IMR-90 (cell line): ENCODE measurements around the gene SLC66A1. TPM values are rescaled to one million over a fixed set of nuclear protein-coding genes. Genes with fewer than 3 reads are reported as not detected.

Source experiments
- ATAC-seq: fragments of 200-7000 bp; cut with Tn5 transposase; 2 replicates; pipeline ENCODE4 v1.9.1; 2020; ENCODE audit warnings: low read depth, mild to moderate bottlenecking, moderate library complexity
- BruUV-seq: library from RNA; stranded (reverse); fragments of 400-500 nt; replicated peaks from 2 replicates; lab custom pipeline; 2021; lab: Mats Ljungman, UMichigan
- CTCF ChIA-PET: fragments of 300-600 bp; formaldehyde crosslinking; extraction: SDS; loops from one replicate; lab custom pipeline; 2021; ENCODE audit warnings: antibody characterized with exemption; lab: Yijun Ruan, JAX
- POLR2A ChIA-PET: fragments of 300-600 bp; sonication (Branson Sonifier 250); formaldehyde crosslinking; loops from one replicate; lab custom pipeline; 2022; ENCODE audit warnings: antibody characterized with exemption; ENCODE audit not compliant: unreplicated experiment; lab: Charles Lee
- DNase-seq: peaks from one replicate; pipeline ENCODE4 v3.0.0; 2013
- H2AFZ ChIP-seq: replicated peaks from 2 replicates; pipeline ENCODE3; 2013; ENCODE audit warnings: low read length, mild to moderate bottlenecking; ENCODE audit not compliant: poor library complexity
- H2AK5ac ChIP-seq: 2 replicates; pipeline ENCODE4 v1.6.1; 2013; ENCODE audit warnings: low read depth, low read length, inconsistent platforms
- H2AK9ac ChIP-seq: replicated peaks from 2 replicates; pipeline ENCODE3; 2013; ENCODE audit warnings: mild to moderate bottlenecking, low read depth, low read length, moderate library complexity; ENCODE audit not compliant: poor library complexity
- H2BK120ac ChIP-seq: 2 replicates; pipeline ENCODE4 v1.6.1; 2013; ENCODE audit warnings: low read depth, low read length, inconsistent platforms
- H2BK15ac ChIP-seq: 3 replicates; pipeline ENCODE4 v1.6.1; 2013; ENCODE audit warnings: low read depth, low read length, inconsistent platforms
- H2BK20ac ChIP-seq: 2 replicates; pipeline ENCODE4 v1.6.1; 2013; ENCODE audit warnings: low read depth, mild to moderate bottlenecking, inconsistent platforms, low read length, moderate library complexity
- H2BK5ac ChIP-seq: 2 replicates; pipeline ENCODE4 v1.6.1; 2013; ENCODE audit warnings: mild to moderate bottlenecking, low read depth, low read length, inconsistent platforms; ENCODE audit not compliant: poor library complexity, severe bottlenecking
- H3K14ac ChIP-seq: replicated peaks from 2 replicates; pipeline ENCODE4 v1.6.1; 2013; ENCODE audit warnings: low read depth, low read length, inconsistent platforms
- H3K18ac ChIP-seq: 2 replicates; pipeline ENCODE4 v1.6.1; 2013; ENCODE audit warnings: low read depth, low read length, control low read depth
- H3K23ac ChIP-seq: 2 replicates; pipeline ENCODE4 v1.6.1; 2013; ENCODE audit warnings: low read depth, low read length, inconsistent platforms
- H3K27ac ChIP-seq: 2 replicates; pipeline ENCODE4 v1.5.1; 2013; ENCODE audit warnings: mild to moderate bottlenecking, control low read depth, low read length; ENCODE audit not compliant: insufficient read depth
- H3K27me3 ChIP-seq: 2 replicates; pipeline ENCODE4 v1.6.1; 2013; ENCODE audit warnings: low read length; ENCODE audit not compliant: control insufficient read depth, insufficient read depth
- H3K36me3 ChIP-seq: 2 replicates; pipeline ENCODE4 v1.6.1; 2013; ENCODE audit warnings: low read length, mixed read lengths; ENCODE audit not compliant: control insufficient read depth, insufficient read depth
- H3K4ac ChIP-seq: 2 replicates; pipeline ENCODE4 v1.6.1; 2013; ENCODE audit warnings: low read depth, low read length, inconsistent platforms
- H3K4me1 ChIP-seq: 2 replicates; pipeline ENCODE4 v1.6.1; 2013; ENCODE audit warnings: low read length, mixed read lengths; ENCODE audit not compliant: control insufficient read depth, insufficient read depth
- H3K4me2 ChIP-seq: 2 replicates; pipeline ENCODE4 v1.6.1; 2013; ENCODE audit warnings: low read depth, mild to moderate bottlenecking, control low read depth, low read length, moderate library complexity
- H3K4me3 ChIP-seq: 2 replicates; pipeline ENCODE4 v1.5.1; 2013; ENCODE audit warnings: low read depth, mild to moderate bottlenecking, control low read depth, low read length, moderate library complexity; ENCODE audit not compliant: insufficient read depth
- H3K56ac ChIP-seq: 2 replicates; pipeline ENCODE4 v1.6.1; 2013; ENCODE audit warnings: low read length, inconsistent platforms; ENCODE audit not compliant: insufficient read depth; ENCODE audit errors: extremely low read depth
- H3K79me1 ChIP-seq, 2 experiments: 2 replicates each; pipeline ENCODE4 v1.6.1; 2013; ENCODE audit warnings: low read length in 2 of 2, inconsistent platforms in 1 of 2, low read depth in 1 of 2
- H3K9ac ChIP-seq: 2 replicates; pipeline ENCODE4 v1.6.1; 2013; ENCODE audit warnings: low read depth, low read length, control low read depth
- H3K9me1 ChIP-seq: 2 replicates; pipeline ENCODE4 v1.6.1; 2013; ENCODE audit warnings: low read length, inconsistent platforms; ENCODE audit not compliant: insufficient read depth
- H3K9me3 ChIP-seq: 2 replicates; pipeline ENCODE4 v1.6.1; 2013; ENCODE audit warnings: low read length; ENCODE audit not compliant: control insufficient read depth, insufficient read depth
- H4K20me1 ChIP-seq: 2 replicates; pipeline ENCODE4 v1.6.1; 2013; ENCODE audit warnings: low read length, inconsistent platforms; ENCODE audit not compliant: insufficient read depth
- H4K5ac ChIP-seq: 2 replicates; pipeline ENCODE4 v1.6.1; 2013; ENCODE audit warnings: mild to moderate bottlenecking, low read depth, low read length, control low read depth
- H4K8ac ChIP-seq, 2 experiments: 2 replicates each; pipeline ENCODE4 v1.6.1; 2013; ENCODE audit warnings: low read depth in 2 of 2, low read length in 2 of 2, control low read depth in 1 of 2, inconsistent platforms in 1 of 2
- H4K91ac ChIP-seq: 2 replicates; pipeline ENCODE4 v1.6.1; 2013; ENCODE audit warnings: low read depth, low read length, inconsistent platforms; ENCODE audit not compliant: insufficient read depth
- BHLHE40 ChIP-seq: fragments of 150-350 bp; IDR thresholded peaks from 2 replicates; pipeline ENCODE4 v1.6.1; 2016; ENCODE audit warnings: mild to moderate bottlenecking, low read depth, low read length
- CEBPB ChIP-seq: IDR thresholded peaks from 2 replicates; pipeline ENCODE4 v1.6.1; 2012; ENCODE audit warnings: low read depth, low read length, improper control_type of control experiment
- CHD1 ChIP-seq: IDR thresholded peaks from 2 replicates; pipeline ENCODE4 v1.6.1; 2012; ENCODE audit warnings: low read depth, low read length, improper control_type of control experiment
- FOS ChIP-seq: fragments of 150-350 bp; IDR thresholded peaks from 2 replicates; pipeline ENCODE4 v1.6.1; 2016; ENCODE audit warnings: low read depth, low read length
- MXI1 ChIP-seq: IDR thresholded peaks from 2 replicates; pipeline ENCODE4 v1.6.1; 2012; ENCODE audit warnings: low read depth, mild to moderate bottlenecking, low read length, moderate library complexity, borderline replicate concordance
- NFE2L2 ChIP-seq: fragments of 150-350 bp; IDR thresholded peaks from 2 replicates; pipeline ENCODE4 v1.6.1; 2016; ENCODE audit warnings: low read depth, mild to moderate bottlenecking, low read length
- POLR2A ChIP-seq: IDR thresholded peaks from 2 replicates; pipeline ENCODE4 v1.6.1; 2012; ENCODE audit warnings: mild to moderate bottlenecking, low read depth, low read length
- RAD21 ChIP-seq: IDR thresholded peaks from 2 replicates; pipeline ENCODE4 v1.6.1; 2012; ENCODE audit warnings: low read length, improper control_type of control experiment
- RFX5 ChIP-seq: IDR thresholded peaks from 2 replicates; pipeline ENCODE4 v1.8.0; 2012; ENCODE audit warnings: low read depth, mild to moderate bottlenecking, low read length, moderate library complexity
- WGBS, 2 experiments: methylation state at CpG; one replicate each; pipeline versions ENCODE4 v1.1.5 to v1.1.7; 2013; ENCODE audit warnings: missing lambda C conversion rate in 2 of 2; ENCODE audit not compliant: insufficient read length in 1 of 2; ENCODE audit errors: extremely low coverage in 2 of 2; 5-methylcytosine and 5-hydroxymethylcytosine counted together
- dilution Hi-C: fragments of 300-500 bp; cut with HindIII; formaldehyde crosslinking; loops from one replicate; pipeline ENCODE4 v1.14.3; 2018; ENCODE audit warnings: low sequenced_read_pairs; ENCODE audit not compliant: unreplicated experiment
- in situ Hi-C: fragments of 300-500 bp; cut with MboI; formaldehyde crosslinking; loops from 3 replicates; pipeline ENCODE4 v1.14.3; 2019; ENCODE audit warnings: low sequenced_read_pairs, inconsistent platforms, mixed read lengths
- intact Hi-C: fragments of 100-400 bp; cut with micrococcal nuclease; formaldehyde crosslinking; loops from 2 replicates; pipeline ENCODE4 v1.10.0; 2022
- polyA plus RNA-seq, 3 experiments: library from polyadenylated mRNA; depleted of rRNA; stranded (reverse); fragments of >200 nt; gene quantifications; 2 replicates each; pipeline ENCODE4 v1.2.3, GENCODE V29; 2012; ENCODE audit warnings: low replicate concordance in 1 of 3
- total RNA-seq: library from RNA; depleted of rRNA; stranded (reverse); fragments of >200 nt; gene quantifications from 2 replicates; pipeline ENCODE4 v1.2.3, GENCODE V29; 2012
- TF ChIP-seq, protein P1 (sequence below): conservative IDR thresholded peaks from 2 replicates; pipeline ENCODE4 v1.5.1; 2012; ENCODE audit warnings: mild to moderate bottlenecking, low read depth, low read length, improper control_type of control experiment
- TF ChIP-seq, protein P2 (sequence below): fragments of 150-350 bp; IDR thresholded peaks from 2 replicates; pipeline ENCODE4 v1.6.1; 2016; ENCODE audit warnings: low read depth, mild to moderate bottlenecking, low read length, moderate library complexity, borderline replicate concordance
- TF ChIP-seq, protein P3 (sequence below): fragments of 150-350 bp; IDR thresholded peaks from 2 replicates; pipeline ENCODE4 v1.6.1; 2017; ENCODE audit warnings: mild to moderate bottlenecking, antibody characterized with exemption, low read length, low read depth

SLC66A1 gene
- total and polyA plus RNA-seq, 2 of the 4 experiments (the other 2 are of a cell fraction): 6.8 to 18.9 TPM

DNA sequence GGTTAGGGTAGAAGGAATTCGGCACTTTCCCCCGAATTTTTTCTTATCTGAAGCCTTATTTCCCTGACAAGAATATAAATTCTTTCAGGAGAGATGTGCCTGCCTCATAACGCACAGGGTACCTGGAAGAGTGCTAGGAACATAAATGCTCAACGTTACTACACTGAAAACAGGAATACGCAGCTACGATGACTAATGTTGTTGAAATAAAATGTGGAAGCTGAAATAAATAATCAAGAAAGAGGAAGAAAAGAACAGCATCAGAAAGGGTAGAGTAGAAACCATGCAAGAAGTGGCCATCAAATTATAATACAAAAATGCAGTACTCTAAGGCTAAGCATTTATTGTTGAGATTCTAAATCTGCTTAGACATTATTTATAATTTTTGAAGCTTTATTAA lies 33.9 kb downstream of the SLC66A1 start:
- POLR2A ChIA-PET: interaction anchor here (0.5 to 0.6 kb wide), 4 partner anchors 10 to 295 kb away, joined by 3 to 5 read pairs (median 4); no protein-coding TSS in a partner anchor
- dilution Hi-C loops: no loop called here
- in situ Hi-C loops: no loop called here
- no peak for ATAC-seq
- Histone ChIP-seq H3K14ac (no peak overlapping the region), H3K79me1 (peaks cover 18 to 52% of the 10 kb centered on the region in 2 experiments), H3K4me3 (no peak overlapping the region), H3K9ac (no peak overlapping the region), H3K23ac (no peak overlapping the region), H2AFZ (no peak overlapping the region), H3K18ac (no peak overlapping the region), H3K27me3 (no peaks in the 10 kb centered on the region), H2BK20ac (no peak overlapping the region), H4K8ac (no peak overlapping the region), H2AK9ac (no peak overlapping the region), H3K27ac (no peak overlapping the region), H2BK120ac (no peak overlapping the region), H3K4ac (no peak overlapping the region), H4K5ac (no peak overlapping the region), H4K91ac (no peak overlapping the region), H2AK5ac (no peak overlapping the region), H4K20me1 (peaks cover 52% of the 10 kb centered on the region), H3K4me1 (no peaks in the 10 kb centered on the region; the same call in 1 of the 2 replicates), H3K9me1 (peaks cover 6% of the 10 kb centered on the region; the same call in 1 of the 2 replicates), H3K9me3 (no peaks in the 10 kb centered on the region), H3K36me3 (peaks cover 77% of the 10 kb centered on the region), H3K56ac (no peak overlapping the region), H3K4me2 (no peak overlapping the region), H2BK5ac (no peak overlapping the region), H2BK15ac (no peak overlapping the region)
- DNase-seq: no peak
- TF ChIP-seq RAD21: no peak
- no peak for TF ChIP-seq CHD1
- TF ChIP-seq, protein P1, sequence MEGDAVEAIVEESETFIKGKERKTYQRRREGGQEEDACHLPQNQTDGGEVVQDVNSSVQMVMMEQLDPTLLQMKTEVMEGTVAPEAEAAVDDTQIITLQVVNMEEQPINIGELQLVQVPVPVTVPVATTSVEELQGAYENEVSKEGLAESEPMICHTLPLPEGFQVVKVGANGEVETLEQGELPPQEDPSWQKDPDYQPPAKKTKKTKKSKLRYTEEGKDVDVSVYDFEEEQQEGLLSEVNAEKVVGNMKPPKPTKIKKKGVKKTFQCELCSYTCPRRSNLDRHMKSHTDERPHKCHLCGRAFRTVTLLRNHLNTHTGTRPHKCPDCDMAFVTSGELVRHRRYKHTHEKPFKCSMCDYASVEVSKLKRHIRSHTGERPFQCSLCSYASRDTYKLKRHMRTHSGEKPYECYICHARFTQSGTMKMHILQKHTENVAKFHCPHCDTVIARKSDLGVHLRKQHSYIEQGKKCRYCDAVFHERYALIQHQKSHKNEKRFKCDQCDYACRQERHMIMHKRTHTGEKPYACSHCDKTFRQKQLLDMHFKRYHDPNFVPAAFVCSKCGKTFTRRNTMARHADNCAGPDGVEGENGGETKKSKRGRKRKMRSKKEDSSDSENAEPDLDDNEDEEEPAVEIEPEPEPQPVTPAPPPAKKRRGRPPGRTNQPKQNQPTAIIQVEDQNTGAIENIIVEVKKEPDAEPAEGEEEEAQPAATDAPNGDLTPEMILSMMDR: no peak
- TF ChIP-seq POLR2A: no peak
- no peak for TF ChIP-seq CEBPB
- TF ChIP-seq, protein P2, sequence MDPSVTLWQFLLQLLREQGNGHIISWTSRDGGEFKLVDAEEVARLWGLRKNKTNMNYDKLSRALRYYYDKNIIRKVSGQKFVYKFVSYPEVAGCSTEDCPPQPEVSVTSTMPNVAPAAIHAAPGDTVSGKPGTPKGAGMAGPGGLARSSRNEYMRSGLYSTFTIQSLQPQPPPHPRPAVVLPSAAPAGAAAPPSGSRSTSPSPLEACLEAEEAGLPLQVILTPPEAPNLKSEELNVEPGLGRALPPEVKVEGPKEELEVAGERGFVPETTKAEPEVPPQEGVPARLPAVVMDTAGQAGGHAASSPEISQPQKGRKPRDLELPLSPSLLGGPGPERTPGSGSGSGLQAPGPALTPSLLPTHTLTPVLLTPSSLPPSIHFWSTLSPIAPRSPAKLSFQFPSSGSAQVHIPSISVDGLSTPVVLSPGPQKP: no peak
- TF ChIP-seq, protein P3, sequence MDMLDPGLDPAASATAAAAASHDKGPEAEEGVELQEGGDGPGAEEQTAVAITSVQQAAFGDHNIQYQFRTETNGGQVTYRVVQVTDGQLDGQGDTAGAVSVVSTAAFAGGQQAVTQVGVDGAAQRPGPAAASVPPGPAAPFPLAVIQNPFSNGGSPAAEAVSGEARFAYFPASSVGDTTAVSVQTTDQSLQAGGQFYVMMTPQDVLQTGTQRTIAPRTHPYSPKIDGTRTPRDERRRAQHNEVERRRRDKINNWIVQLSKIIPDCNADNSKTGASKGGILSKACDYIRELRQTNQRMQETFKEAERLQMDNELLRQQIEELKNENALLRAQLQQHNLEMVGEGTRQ: no peak
- no peak for TF ChIP-seq NFE2L2
- no peak for TF ChIP-seq MXI1
- TF ChIP-seq RFX5: no peak
- TF ChIP-seq FOS: no peak
- no peak for TF ChIP-seq BHLHE40
- intact Hi-C loops: loop anchor here (5.0 kb wide), 1 partner anchor 121 kb away; no protein-coding TSS in a partner anchor
- WGBS, 2 experiments: no CpG with 5 or more reads among the region's 6 CpGs
- no TSS peak for BruUV-seq
- CTCF ChIA-PET: no interaction called here
